K562 (cell line): ENCODE measurements around the gene NME7. TPM values are rescaled to one million over a fixed set of nuclear protein-coding genes. Genes with fewer than 3 reads are reported as not detected.

Experiments
- EGR1 ChIP-seq: fragments of 450-650 bp; conservative IDR thresholded peaks from 2 replicates; pipeline ENCODE4 v1.6.1; 2017; ENCODE audit warnings: mild to moderate bottlenecking
- HDAC6 ChIP-seq: IDR thresholded peaks from 2 replicates; pipeline ENCODE4 v1.6.1; 2012; ENCODE audit warnings: low read depth, mild to moderate bottlenecking, control low read depth, inconsistent platforms, low read length, moderate library complexity
- KDM5B ChIP-seq: fragments of 200-600 bp; sonication (generic); IDR thresholded peaks from 2 replicates; pipeline ENCODE4 v1.6.1; 2012; ENCODE audit warnings: low read depth, mild to moderate bottlenecking, moderate library complexity, low read length, control low read depth, inconsistent platforms; ENCODE audit not compliant: insufficient replicate concordance
- SMARCB1 ChIP-seq: IDR thresholded peaks from 2 replicates; pipeline ENCODE4 v1.6.1; 2011; ENCODE audit warnings: improper control_type of control experiment, low read depth; ENCODE audit not compliant: insufficient read length
- ZBTB1 ChIP-seq: sonication (generic); formaldehyde crosslinking; IDR thresholded peaks from 2 replicates; pipeline ENCODE4 v1.8.1; 2023; ENCODE audit warnings: missing genetic modification reagents, low read depth, mild to moderate bottlenecking, borderline replicate concordance
- ZNF24 ChIP-seq: fragments of 450-650 bp; IDR thresholded peaks from 2 replicates; pipeline ENCODE4 v1.6.1; 2016
- ZNF586 ChIP-seq: fragments of 450-650 bp; formaldehyde crosslinking; conservative IDR thresholded peaks from 2 replicates; pipeline ENCODE4 v1.4.0; 2020; ENCODE audit warnings: mild to moderate bottlenecking, moderate library complexity
- polyA plus RNA-seq, 8 experiments: library from polyadenylated mRNA; depleted of rRNA in 4 of 8; stranded (reverse) in 5 of 8; unstranded in 3 of 8; fragments of >200 nt; fragmentation: Nextera tagmentation in 2 of 8; fragmentation: Illumina TruSeq in 1 of 8; extraction: Ambion mirVana in 2 of 8; extraction: Trizol in 1 of 8; gene quantifications; 2 replicates each; pipeline versions ENCODE4 v1.2.1 to v1.2.3, GENCODE V29; 2011 to 2014; ENCODE audit warnings: inconsistent platforms in 1 of 8, missing spikeins in 1 of 8
- total RNA-seq, 7 experiments: library from RNA; depleted of rRNA in 6 of 7; stranded (reverse); fragments of >200 nt in 6 of 7; fragmentation: Illumina TruSeq in 2 of 7; extraction: Trizol in 2 of 7; gene quantifications; 2 replicates each; pipeline versions ENCODE4 v1.2.1 to v1.2.3, GENCODE V29; 2011 to 2021; ENCODE audit warnings: low replicate concordance in 1 of 7
- TF ChIP-seq, protein P1 (sequence below): sonication (generic); formaldehyde crosslinking; IDR thresholded peaks from 2 replicates; pipeline ENCODE4 v1.8.1; 2023; ENCODE audit warnings: mild to moderate bottlenecking, missing genetic modification reagents, moderate library complexity
- TF ChIP-seq, protein P2 (sequence below), 3 experiments: fragments of 200-800 bp in 1 of 3; fragments of 250-450 bp in 1 of 3; fragments of 450-650 bp in 1 of 3; sonication (Bioruptor Pico) in 1 of 3; sonication (Bioruptor generic) in 1 of 3; formaldehyde crosslinking in 1 of 3; IDR thresholded peaks; 2 replicates each; pipeline versions ENCODE4 v1.6.1 to v1.8.0; 2016 to 2022; ENCODE audit warnings: mild to moderate bottlenecking in 2 of 3, missing genetic modification characterization in 2 of 3, missing compliant biosample characterization in 1 of 3, moderate library complexity in 1 of 3

The NME7 gene
- total and polyA plus RNA-seq, 9 of the 15 experiments (the other 6 are each of a cell fraction or from before 2014, with no cell fraction given): 7.9 to 43.2 (median 23.9) TPM

GRCh38 chr1:169105434-169106094, 262.0 kb downstream of the NME7 start (continued):
- TF ChIP-seq, protein P1, sequence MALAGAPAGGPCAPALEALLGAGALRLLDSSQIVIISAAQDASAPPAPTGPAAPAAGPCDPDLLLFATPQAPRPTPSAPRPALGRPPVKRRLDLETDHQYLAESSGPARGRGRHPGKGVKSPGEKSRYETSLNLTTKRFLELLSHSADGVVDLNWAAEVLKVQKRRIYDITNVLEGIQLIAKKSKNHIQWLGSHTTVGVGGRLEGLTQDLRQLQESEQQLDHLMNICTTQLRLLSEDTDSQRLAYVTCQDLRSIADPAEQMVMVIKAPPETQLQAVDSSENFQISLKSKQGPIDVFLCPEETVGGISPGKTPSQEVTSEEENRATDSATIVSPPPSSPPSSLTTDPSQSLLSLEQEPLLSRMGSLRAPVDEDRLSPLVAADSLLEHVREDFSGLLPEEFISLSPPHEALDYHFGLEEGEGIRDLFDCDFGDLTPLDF: no peak
- no peak for TF ChIP-seq ZNF24
- TF ChIP-seq, protein P2, sequence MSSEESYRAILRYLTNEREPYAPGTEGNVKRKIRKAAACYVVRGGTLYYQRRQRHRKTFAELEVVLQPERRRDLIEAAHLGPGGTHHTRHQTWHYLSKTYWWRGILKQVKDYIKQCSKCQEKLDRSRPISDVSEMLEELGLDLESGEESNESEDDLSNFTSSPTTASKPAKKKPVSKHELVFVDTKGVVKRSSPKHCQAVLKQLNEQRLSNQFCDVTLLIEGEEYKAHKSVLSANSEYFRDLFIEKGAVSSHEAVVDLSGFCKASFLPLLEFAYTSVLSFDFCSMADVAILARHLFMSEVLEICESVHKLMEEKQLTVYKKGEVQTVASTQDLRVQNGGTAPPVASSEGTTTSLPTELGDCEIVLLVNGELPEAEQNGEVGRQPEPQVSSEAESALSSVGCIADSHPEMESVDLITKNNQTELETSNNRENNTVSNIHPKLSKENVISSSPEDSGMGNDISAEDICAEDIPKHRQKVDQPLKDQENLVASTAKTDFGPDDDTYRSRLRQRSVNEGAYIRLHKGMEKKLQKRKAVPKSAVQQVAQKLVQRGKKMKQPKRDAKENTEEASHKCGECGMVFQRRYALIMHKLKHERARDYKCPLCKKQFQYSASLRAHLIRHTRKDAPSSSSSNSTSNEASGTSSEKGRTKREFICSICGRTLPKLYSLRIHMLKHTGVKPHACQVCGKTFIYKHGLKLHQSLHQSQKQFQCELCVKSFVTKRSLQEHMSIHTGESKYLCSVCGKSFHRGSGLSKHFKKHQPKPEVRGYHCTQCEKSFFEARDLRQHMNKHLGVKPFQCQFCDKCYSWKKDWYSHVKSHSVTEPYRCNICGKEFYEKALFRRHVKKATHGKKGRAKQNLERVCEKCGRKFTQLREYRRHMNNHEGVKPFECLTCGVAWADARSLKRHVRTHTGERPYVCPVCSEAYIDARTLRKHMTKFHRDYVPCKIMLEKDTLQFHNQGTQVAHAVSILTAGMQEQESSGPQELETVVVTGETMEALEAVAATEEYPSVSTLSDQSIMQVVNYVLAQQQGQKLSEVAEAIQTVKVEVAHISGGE (CRISPR knock-in tag; IDR thresholded peaks at IDR 0.05): no peak
- peak; percentile 63 for TF ChIP-seq EGR1
- TF ChIP-seq SMARCB1: no peak
- peak; percentile 45 for TF ChIP-seq KDM5B
- TF ChIP-seq ZBTB1 (CRISPR knock-in tag): no peak
- no peak for TF ChIP-seq HDAC6
- no peak for TF ChIP-seq ZNF586 (CRISPR knock-in tag)
